Neural cell (in vitro differentiated cells): ENCODE measurements around the gene TYW1B. TPM values are rescaled to one million over a fixed set of nuclear protein-coding genes. Genes with fewer than 3 reads are reported as not detected.
"Not testable (repeated sequence)": the region's sequence is repeated elsewhere in the genome, so short reads cannot be mapped to it uniquely, and the experiment has no call there.

Source experiments
- H2AFZ ChIP-seq: fragments of 200-600, 300-800 bp; sonication (generic), shearing (Covaris generic); 2 replicates; pipeline ENCODE4 v1.6.0; 2014; ENCODE audit warnings: low read depth, mild to moderate bottlenecking, antibody characterized with exemption, low read length, moderate library complexity
- H3F3A ChIP-seq: fragments of 200-600 bp; shearing (Covaris generic); 2 replicates; pipeline ENCODE4 v1.6.1; 2016; ENCODE audit warnings: mild to moderate bottlenecking, moderate library complexity, mixed read lengths, antibody characterized with exemption, low read length; ENCODE audit not compliant: insufficient read depth, poor library complexity, severe bottlenecking
- H3K27ac ChIP-seq: fragments of 200-600, 300-800 bp; sonication (generic), shearing (Covaris generic); 2 replicates; pipeline ENCODE4 v1.5.1; 2014; ENCODE audit warnings: mild to moderate bottlenecking, low read length, moderate library complexity
- H3K27me3 ChIP-seq: fragments of 300-800, 200-600 bp; sonication (generic), shearing (Covaris generic); 2 replicates; pipeline ENCODE4 v1.6.0; 2014; ENCODE audit warnings: mild to moderate bottlenecking, low read depth, low read length, moderate library complexity; ENCODE audit not compliant: insufficient read depth
- H3K36me3 ChIP-seq: fragments of 300-800, 200-600 bp; sonication (generic), shearing (Covaris generic); 2 replicates; pipeline ENCODE4 v1.5.1; 2014; ENCODE audit warnings: mild to moderate bottlenecking, antibody characterized with exemption, low read length, moderate library complexity; ENCODE audit not compliant: insufficient read depth
- H3K4me2 ChIP-seq: fragments of 300-800, 200-600 bp; sonication (generic), shearing (Covaris generic); 2 replicates; pipeline ENCODE4 v1.6.0; 2014; ENCODE audit warnings: mild to moderate bottlenecking, low read length
- H3K4me3 ChIP-seq: fragments of 300-800, 200-600 bp; sonication (generic), shearing (Covaris generic); 2 replicates; pipeline ENCODE4 v1.5.1; 2014; ENCODE audit warnings: mild to moderate bottlenecking, low read length, moderate library complexity
- H3K79me2 ChIP-seq: fragments of 200-600 bp; shearing (Covaris generic); replicated peaks from 2 replicates; pipeline ENCODE4 v1.6.0; 2014; ENCODE audit warnings: mild to moderate bottlenecking, low read length, moderate library complexity; ENCODE audit not compliant: insufficient read depth
- H3K9ac ChIP-seq: fragments of 300-800, 200-600 bp; sonication (generic), shearing (Covaris generic); 2 replicates; pipeline ENCODE4 v1.6.1; 2016; ENCODE audit warnings: mild to moderate bottlenecking, low read length, mixed read lengths
- H3K9me2 ChIP-seq: fragments of 200-600 bp; shearing (Covaris generic); 2 replicates; pipeline ENCODE4 v1.6.1; 2016; ENCODE audit warnings: mild to moderate bottlenecking, low read length, mixed read lengths; ENCODE audit not compliant: insufficient read depth
- H3K9me3 ChIP-seq: fragments of 200-600, 300-800 bp; sonication (generic), shearing (Covaris generic); 2 replicates; pipeline ENCODE4 v1.6.1; 2016; ENCODE audit warnings: mild to moderate bottlenecking, mixed run types, low read length, moderate library complexity, mixed read lengths
- H4K20me1 ChIP-seq: fragments of 200-600 bp; shearing (Covaris generic); 2 replicates; pipeline ENCODE4 v1.6.1; 2016; ENCODE audit warnings: mild to moderate bottlenecking, mixed run types; ENCODE audit not compliant: insufficient read depth
- EP300 ChIP-seq: fragments of 450-650 bp; conservative IDR thresholded peaks from 2 replicates; pipeline ENCODE4 v1.6.1; 2014; ENCODE audit warnings: antibody characterized with exemption, mild to moderate bottlenecking, moderate library complexity; ENCODE audit not compliant: poor library complexity, severe bottlenecking
- EZH2 ChIP-seq: fragments of 200-600, 300-800 bp; shearing (Covaris generic), sonication (generic); IDR thresholded peaks from 2 replicates; pipeline ENCODE4 v1.6.1; 2014; ENCODE audit warnings: antibody characterized with exemption, low read length, borderline replicate concordance, mild to moderate bottlenecking; ENCODE audit not compliant: insufficient read depth, poor library complexity, severe bottlenecking
- MXI1 ChIP-seq: fragments of 450-650 bp; conservative IDR thresholded peaks from 2 replicates; pipeline ENCODE4 v1.6.1; 2014; ENCODE audit warnings: antibody characterized with exemption, mild to moderate bottlenecking; ENCODE audit not compliant: poor library complexity, severe bottlenecking
- POLR2AphosphoS5 ChIP-seq: IDR thresholded peaks from 2 replicates; pipeline ENCODE4 v1.6.1; 2012
- RAD21 ChIP-seq: fragments of 450-650 bp; conservative IDR thresholded peaks from 2 replicates; pipeline ENCODE4 v1.6.1; 2014; ENCODE audit warnings: antibody characterized with exemption, mild to moderate bottlenecking, moderate library complexity
- SMC3 ChIP-seq: fragments of 450-650 bp; conservative IDR thresholded peaks from 2 replicates; pipeline ENCODE4 v1.6.1; 2014; ENCODE audit warnings: antibody characterized with exemption, mild to moderate bottlenecking, moderate library complexity; ENCODE audit not compliant: poor library complexity
- TAF1 ChIP-seq: IDR thresholded peaks from 2 replicates; pipeline ENCODE4 v1.6.1; 2012; ENCODE audit warnings: low read depth
- polyA plus RNA-seq: library from polyadenylated mRNA; depleted of rRNA; stranded (reverse); fragments of >200 nt; gene quantifications from 2 replicates; pipeline ENCODE4 v1.2.3, GENCODE V29; 2014
- TF ChIP-seq, protein P1 (sequence below): IDR thresholded peaks from 2 replicates; pipeline ENCODE4 v1.6.1; 2012; ENCODE audit warnings: borderline replicate concordance
- TF ChIP-seq, protein P2 (sequence below): fragments of 450-650 bp; IDR thresholded peaks from 2 replicates; pipeline ENCODE4 v1.5.1; 2014; ENCODE audit warnings: antibody characterized with exemption, mild to moderate bottlenecking, moderate library complexity; ENCODE audit not compliant: poor library complexity, severe bottlenecking

TYW1B gene
- polyA plus RNA-seq, 1 donor from 2014 or later: 0.97 TPM

DNA sequence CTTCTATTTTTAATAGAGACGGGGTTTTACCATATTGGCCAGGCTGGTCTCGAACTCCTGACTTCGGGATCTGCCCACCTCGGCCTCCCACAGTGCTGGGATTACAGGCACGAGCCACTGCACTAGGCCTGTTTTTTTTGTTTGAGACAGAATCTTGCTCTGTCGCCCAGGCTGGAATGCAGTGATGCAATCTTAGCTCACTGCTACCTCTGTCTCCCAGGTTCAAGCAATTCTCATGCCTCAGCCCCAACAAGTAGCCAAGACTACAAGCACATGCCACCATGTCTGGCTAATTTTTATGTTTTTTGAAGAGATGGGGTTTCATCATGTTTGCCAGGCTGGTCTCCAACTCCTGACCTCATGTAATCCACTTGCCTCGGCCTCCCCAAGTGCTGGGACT, 73.7 kb downstream of the TYW1B start:
- Histone ChIP-seq H3K9ac (no peak overlapping the region), H3K27ac (no peak overlapping the region), H3K4me2 (no peak overlapping the region), H3K79me2 (no peaks in the 10 kb centered on the region), H2AFZ (no peak overlapping the region), H3K9me3 (no peaks in the 10 kb centered on the region), H3K4me3 (no peak overlapping the region), H3K9me2 (no peaks in the 10 kb centered on the region), H3F3A (no peaks in the 10 kb centered on the region), H3K36me3 (no peaks in the 10 kb centered on the region), H4K20me1 (no peaks in the 10 kb centered on the region), H3K27me3 (no peaks in the 10 kb centered on the region)
- TF ChIP-seq MXI1 (no peak), POLR2AphosphoS5 (no peak), TAF1 (no peak), EZH2 (no peak), RAD21 (no peak), SMC3 (no peak), EP300 (no peak)
- TF ChIP-seq, protein P1, sequence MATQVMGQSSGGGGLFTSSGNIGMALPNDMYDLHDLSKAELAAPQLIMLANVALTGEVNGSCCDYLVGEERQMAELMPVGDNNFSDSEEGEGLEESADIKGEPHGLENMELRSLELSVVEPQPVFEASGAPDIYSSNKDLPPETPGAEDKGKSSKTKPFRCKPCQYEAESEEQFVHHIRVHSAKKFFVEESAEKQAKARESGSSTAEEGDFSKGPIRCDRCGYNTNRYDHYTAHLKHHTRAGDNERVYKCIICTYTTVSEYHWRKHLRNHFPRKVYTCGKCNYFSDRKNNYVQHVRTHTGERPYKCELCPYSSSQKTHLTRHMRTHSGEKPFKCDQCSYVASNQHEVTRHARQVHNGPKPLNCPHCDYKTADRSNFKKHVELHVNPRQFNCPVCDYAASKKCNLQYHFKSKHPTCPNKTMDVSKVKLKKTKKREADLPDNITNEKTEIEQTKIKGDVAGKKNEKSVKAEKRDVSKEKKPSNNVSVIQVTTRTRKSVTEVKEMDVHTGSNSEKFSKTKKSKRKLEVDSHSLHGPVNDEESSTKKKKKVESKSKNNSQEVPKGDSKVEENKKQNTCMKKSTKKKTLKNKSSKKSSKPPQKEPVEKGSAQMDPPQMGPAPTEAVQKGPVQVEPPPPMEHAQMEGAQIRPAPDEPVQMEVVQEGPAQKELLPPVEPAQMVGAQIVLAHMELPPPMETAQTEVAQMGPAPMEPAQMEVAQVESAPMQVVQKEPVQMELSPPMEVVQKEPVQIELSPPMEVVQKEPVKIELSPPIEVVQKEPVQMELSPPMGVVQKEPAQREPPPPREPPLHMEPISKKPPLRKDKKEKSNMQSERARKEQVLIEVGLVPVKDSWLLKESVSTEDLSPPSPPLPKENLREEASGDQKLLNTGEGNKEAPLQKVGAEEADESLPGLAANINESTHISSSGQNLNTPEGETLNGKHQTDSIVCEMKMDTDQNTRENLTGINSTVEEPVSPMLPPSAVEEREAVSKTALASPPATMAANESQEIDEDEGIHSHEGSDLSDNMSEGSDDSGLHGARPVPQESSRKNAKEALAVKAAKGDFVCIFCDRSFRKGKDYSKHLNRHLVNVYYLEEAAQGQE: no peak
- TF ChIP-seq, protein P2, sequence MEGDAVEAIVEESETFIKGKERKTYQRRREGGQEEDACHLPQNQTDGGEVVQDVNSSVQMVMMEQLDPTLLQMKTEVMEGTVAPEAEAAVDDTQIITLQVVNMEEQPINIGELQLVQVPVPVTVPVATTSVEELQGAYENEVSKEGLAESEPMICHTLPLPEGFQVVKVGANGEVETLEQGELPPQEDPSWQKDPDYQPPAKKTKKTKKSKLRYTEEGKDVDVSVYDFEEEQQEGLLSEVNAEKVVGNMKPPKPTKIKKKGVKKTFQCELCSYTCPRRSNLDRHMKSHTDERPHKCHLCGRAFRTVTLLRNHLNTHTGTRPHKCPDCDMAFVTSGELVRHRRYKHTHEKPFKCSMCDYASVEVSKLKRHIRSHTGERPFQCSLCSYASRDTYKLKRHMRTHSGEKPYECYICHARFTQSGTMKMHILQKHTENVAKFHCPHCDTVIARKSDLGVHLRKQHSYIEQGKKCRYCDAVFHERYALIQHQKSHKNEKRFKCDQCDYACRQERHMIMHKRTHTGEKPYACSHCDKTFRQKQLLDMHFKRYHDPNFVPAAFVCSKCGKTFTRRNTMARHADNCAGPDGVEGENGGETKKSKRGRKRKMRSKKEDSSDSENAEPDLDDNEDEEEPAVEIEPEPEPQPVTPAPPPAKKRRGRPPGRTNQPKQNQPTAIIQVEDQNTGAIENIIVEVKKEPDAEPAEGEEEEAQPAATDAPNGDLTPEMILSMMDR: no peak

DNA sequence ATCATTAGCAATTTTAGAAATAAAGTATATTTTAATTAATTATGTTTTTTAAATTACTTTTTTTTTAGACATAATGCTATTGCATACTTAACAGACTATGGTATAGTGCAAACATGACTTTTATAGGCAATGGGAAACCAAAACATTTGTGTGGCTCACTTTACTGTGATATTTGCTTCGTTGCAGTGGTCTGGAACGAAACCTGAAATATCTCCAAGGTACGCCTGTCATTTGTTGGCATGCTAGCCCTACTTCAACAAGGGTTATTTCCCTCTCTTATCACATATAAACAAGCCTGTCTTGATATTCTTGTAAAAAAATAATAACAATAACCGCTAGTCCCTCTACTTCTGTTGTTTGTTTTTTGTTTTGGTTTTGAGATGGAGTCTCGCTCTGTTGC, 74.2 kb downstream of the TYW1B start:
- H3K27ac ChIP-seq: no peak overlapping the region
- no peaks in the 10 kb centered on the region for H3K27me3 ChIP-seq
- no peak overlapping the region for H2AFZ ChIP-seq
- no peak for TF ChIP-seq EZH2
- TF ChIP-seq EP300: no peak
- TF ChIP-seq, protein P1: no peak
- no peak for TF ChIP-seq POLR2AphosphoS5
- no peak for TF ChIP-seq MXI1
- no peak overlapping the region for H3K9ac ChIP-seq
- H3K9me3 ChIP-seq: no peaks in the 10 kb centered on the region
- H3K36me3 ChIP-seq: no peaks in the 10 kb centered on the region
- H3K9me2 ChIP-seq: no peaks in the 10 kb centered on the region
- no peak overlapping the region for H3K4me3 ChIP-seq
- no peaks in the 10 kb centered on the region for H4K20me1 ChIP-seq
- H3K4me2 ChIP-seq: no peak overlapping the region
- no peaks in the 10 kb centered on the region for H3F3A ChIP-seq
- H3K79me2 ChIP-seq: no peaks in the 10 kb centered on the region

DNA sequence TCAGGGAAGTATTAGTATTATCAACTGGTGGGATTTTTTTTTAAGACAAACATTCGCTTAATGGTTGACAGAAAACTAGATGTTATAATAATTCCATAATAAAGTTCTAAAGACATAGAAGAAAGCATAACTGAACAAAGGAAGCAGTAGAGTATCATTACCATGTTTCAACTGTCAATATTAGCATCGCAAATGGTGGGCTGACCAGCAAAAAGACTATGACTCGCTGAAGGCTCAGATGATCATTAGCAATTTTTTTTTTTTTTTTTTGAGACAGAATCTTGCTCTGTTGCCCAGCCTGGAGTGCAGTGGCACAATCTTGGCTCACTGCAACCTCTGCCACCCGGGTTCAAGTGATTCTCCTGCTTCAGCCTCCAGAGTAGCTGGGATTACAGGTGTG, 74.8 kb downstream of the TYW1B start:
- H3F3A ChIP-seq, H3K79me2 ChIP-seq, H3K36me3 ChIP-seq, H3K27me3 ChIP-seq, H3K4me2 ChIP-seq, H3K9me3 ChIP-seq, H3K9me2 ChIP-seq, H3K27ac ChIP-seq, H4K20me1 ChIP-seq, H3K9ac ChIP-seq, H3K4me3 ChIP-seq, H2AFZ ChIP-seq: not testable (repeated sequence)
